NCI-H226 (cell line): Measurements from ENCODE around the gene CACNA1D.
"Not testable (repeated sequence)": the region's sequence is repeated elsewhere in the genome, so short reads cannot be mapped to it uniquely, and the experiment has no call there.

Experiments
- DNase-seq: peaks from one replicate; pipeline ENCODE4 v3.0.0-alpha.2; 2015

The CACNA1D gene

GRCh38 chr3:53664812-53665211, 170.4 kb downstream of the CACNA1D start:
- DNase-seq = not testable (repeated sequence)

- no peak for DNase-seq
Measured at GRCh38 chr3:53665608-53666425, 171.4 kb downstream of the CACNA1D start.

- DNase-seq = no peak
Measured at GRCh38 chr3:53668872-53669271, 174.5 kb downstream of the CACNA1D start.

- DNase-seq = no peak
Measured at GRCh38 chr3:53670721-53671120, 176.3 kb downstream of the CACNA1D start.

GRCh38 chr3:53671192-53671960, 177.0 kb downstream of the CACNA1D start:
- no peak for DNase-seq

GRCh38 chr3:53671961-53672299, 177.5 kb downstream of the CACNA1D start:
- DNase-seq = no peak

GRCh38 chr3:53672981-53673380, 178.6 kb downstream of the CACNA1D start:
- no peak for DNase-seq

- DNase-seq = no peak
Measured at GRCh38 chr3:53673722-53674350, 179.4 kb downstream of the CACNA1D start.

GRCh38 chr3:53674582-53674981, 180.2 kb downstream of the CACNA1D start:
- no peak for DNase-seq

GRCh38 chr3:53675022-53675697, 180.7 kb downstream of the CACNA1D start:
- DNase-seq = no peak

- DNase-seq = no peak
Measured at GRCh38 chr3:53675942-53676341, 181.5 kb downstream of the CACNA1D start.

- DNase-seq = no peak
Measured at GRCh38 chr3:53677413-53677812, 183.0 kb downstream of the CACNA1D start.

GRCh38 chr3:53680028-53680427, 185.6 kb downstream of the CACNA1D start:
- DNase-seq = no peak

GRCh38 chr3:53682807-53683206, 188.4 kb downstream of the CACNA1D start:
- no peak for DNase-seq

GRCh38 chr3:53688066-53688465, 193.7 kb downstream of the CACNA1D start:
- no peak for DNase-seq

GRCh38 chr3:53688989-53689388, 194.6 kb downstream of the CACNA1D start:
- DNase-seq = no peak

GRCh38 chr3:53689681-53690080, 195.3 kb downstream of the CACNA1D start:
- no peak for DNase-seq

GRCh38 chr3:53690521-53690920, 196.1 kb downstream of the CACNA1D start:
- no peak for DNase-seq

- DNase-seq = no peak
Measured at GRCh38 chr3:53691349-53691748, 196.9 kb downstream of the CACNA1D start.

- DNase-seq = no peak
Measured at GRCh38 chr3:53691885-53692284, 197.5 kb downstream of the CACNA1D start.

GRCh38 chr3:53693451-53693850, 199.0 kb downstream of the CACNA1D start:
- DNase-seq = no peak

- no peak for DNase-seq
Measured at GRCh38 chr3:53694046-53694445, 199.6 kb downstream of the CACNA1D start.

- DNase-seq = no peak
Measured at GRCh38 chr3:53694666-53695323, 200.4 kb downstream of the CACNA1D start.
